ENCODE results near the gene CEP162.
"Not testable (repeated sequence)": the region's sequence is repeated elsewhere in the genome, so short reads cannot be mapped to it uniquely, and the experiment has no call there.

Gene CEP162

GRCh38 chr6:84260196-84260595 lies 32.8 kb upstream of the CEP162 start:
- H3K4me3 ChIP-seq (ENCODE audit: low read length): no peak overlapping the region
- no peak overlapping the region for H3K27ac ChIP-seq (ENCODE audit: low read length)
- H3K9ac ChIP-seq (ENCODE audit: low read depth, low read length): no peak overlapping the region
- no peaks in the 10 kb centered on the region for H3K36me3 ChIP-seq (ENCODE audit: insufficient read depth, low read depth, low read length)
- H3K4me1 ChIP-seq (ENCODE audit: insufficient read depth, low read length): peaks cover 3% of the 10 kb centered on the region
- no peaks in the 10 kb centered on the region for H3K27me3 ChIP-seq (ENCODE audit: insufficient read depth, low read length)
- no peaks in the 10 kb centered on the region for H3K9me3 ChIP-seq (ENCODE audit: insufficient read depth, low read depth, low read length)

GRCh38 chr6:84258866-84259265 lies 31.4 kb upstream of the CEP162 start:
- Histone ChIP-seq H3K4me1 (ENCODE audit: insufficient read depth, low read length) (peaks cover 3% of the 10 kb centered on the region), H3K27ac (ENCODE audit: low read length) (no peak overlapping the region), H3K36me3 (ENCODE audit: insufficient read depth, low read depth, low read length) (no peaks in the 10 kb centered on the region), H3K4me3 (ENCODE audit: low read length) (no peak overlapping the region), H3K9ac (ENCODE audit: low read depth, low read length) (no peak overlapping the region), H3K9me3 (ENCODE audit: insufficient read depth, low read depth, low read length) (no peaks in the 10 kb centered on the region), H3K27me3 (ENCODE audit: insufficient read depth, low read length) (no peaks in the 10 kb centered on the region)

- Histone ChIP-seq H3K4me1 (ENCODE audit: insufficient read depth, low read length) (no peaks in the 10 kb centered on the region; the same call in 1 of the 2 replicates), H3K9ac (ENCODE audit: low read depth, low read length) (no peak overlapping the region), H3K4me3 (ENCODE audit: low read length) (no peak overlapping the region)
Measured at GRCh38 chr6:84258268-84258667, 30.8 kb upstream of the CEP162 start.

GRCh38 chr6:84255641-84256040 lies 28.2 kb upstream of the CEP162 start:
- Histone ChIP-seq H3K9me3 (ENCODE audit: insufficient read depth, low read depth, low read length) (no peaks in the 10 kb centered on the region), H3K4me3 (ENCODE audit: low read length) (no peak overlapping the region), H3K27me3 (ENCODE audit: insufficient read depth, low read length) (no peaks in the 10 kb centered on the region), H3K9ac (ENCODE audit: low read depth, low read length) (no peak overlapping the region), H3K27ac (ENCODE audit: low read length) (no peak overlapping the region), H3K36me3 (ENCODE audit: insufficient read depth, low read depth, low read length) (no peaks in the 10 kb centered on the region), H3K4me1 (ENCODE audit: insufficient read depth, low read length) (no peaks in the 10 kb centered on the region; the same call in 1 of the 2 replicates)

More at GRCh38 chr6:84258268-84258667, 30.8 kb upstream of the CEP162 start:
- H3K36me3 ChIP-seq (ENCODE audit: insufficient read depth, low read depth, low read length): no peaks in the 10 kb centered on the region
- no peaks in the 10 kb centered on the region for H3K27me3 ChIP-seq (ENCODE audit: insufficient read depth, low read length)
- H3K9me3 ChIP-seq (ENCODE audit: insufficient read depth, low read depth, low read length): no peaks in the 10 kb centered on the region
- no peak overlapping the region for H3K27ac ChIP-seq (ENCODE audit: low read length)

- Histone ChIP-seq H3K36me3 (ENCODE audit: insufficient read depth, low read depth, low read length) (no peaks in the 10 kb centered on the region), H3K9ac (ENCODE audit: low read depth, low read length) (no peak overlapping the region), H3K9me3 (ENCODE audit: insufficient read depth, low read depth, low read length) (no peaks in the 10 kb centered on the region), H3K27ac (ENCODE audit: low read length) (no peak overlapping the region), H3K27me3 (ENCODE audit: insufficient read depth, low read length) (no peaks in the 10 kb centered on the region), H3K4me1 (ENCODE audit: insufficient read depth, low read length) (no peaks in the 10 kb centered on the region; the same call in 1 of the 2 replicates), H3K4me3 (ENCODE audit: low read length) (no peak overlapping the region)
Measured at GRCh38 chr6:84253380-84253779, 25.9 kb upstream of the CEP162 start.

GRCh38 chr6:84251891-84252539 lies 24.6 kb upstream of the CEP162 start:
- Histone ChIP-seq H3K36me3 (ENCODE audit: insufficient read depth, low read depth, low read length) (no peaks in the 10 kb centered on the region), H3K4me1 (ENCODE audit: insufficient read depth, low read length) (no peaks in the 10 kb centered on the region), H3K9me3 (ENCODE audit: insufficient read depth, low read depth, low read length) (no peaks in the 10 kb centered on the region), H3K9ac (ENCODE audit: low read depth, low read length) (no peak overlapping the region), H3K27ac (ENCODE audit: low read length) (no peak overlapping the region), H3K27me3 (ENCODE audit: insufficient read depth, low read length) (no peaks in the 10 kb centered on the region), H3K4me3 (ENCODE audit: low read length) (no peak overlapping the region)

GRCh38 chr6:84249724-84250123 lies 22.3 kb upstream of the CEP162 start:
- no peak overlapping the region for H3K9ac ChIP-seq (ENCODE audit: low read depth, low read length)
- H3K4me1 ChIP-seq (ENCODE audit: insufficient read depth, low read length): no peaks in the 10 kb centered on the region
- H3K27ac ChIP-seq (ENCODE audit: low read length): no peak overlapping the region
- no peaks in the 10 kb centered on the region for H3K36me3 ChIP-seq (ENCODE audit: insufficient read depth, low read depth, low read length)
- H3K4me3 ChIP-seq (ENCODE audit: low read length): no peak overlapping the region
- H3K9me3 ChIP-seq (ENCODE audit: insufficient read depth, low read depth, low read length): no peaks in the 10 kb centered on the region
- H3K27me3 ChIP-seq (ENCODE audit: insufficient read depth, low read length): no peaks in the 10 kb centered on the region

GRCh38 chr6:84244416-84245081 lies 17.1 kb upstream of the CEP162 start:
- not testable (repeated sequence) for H3K4me1 ChIP-seq (ENCODE audit: insufficient read depth, low read length); H3K36me3 ChIP-seq (ENCODE audit: insufficient read depth, low read depth, low read length); H3K27me3 ChIP-seq (ENCODE audit: insufficient read depth, low read length); H3K9me3 ChIP-seq (ENCODE audit: insufficient read depth, low read depth, low read length); H3K27ac ChIP-seq (ENCODE audit: low read length); H3K9ac ChIP-seq (ENCODE audit: low read depth, low read length); H3K4me3 ChIP-seq (ENCODE audit: low read length)

- Histone ChIP-seq H3K27me3 (ENCODE audit: insufficient read depth, low read length) (no peaks in the 10 kb centered on the region), H3K4me3 (ENCODE audit: low read length) (no peak overlapping the region), H3K9ac (ENCODE audit: low read depth, low read length) (no peak overlapping the region), H3K36me3 (ENCODE audit: insufficient read depth, low read depth, low read length) (no peaks in the 10 kb centered on the region), H3K27ac (ENCODE audit: low read length) (no peak overlapping the region), H3K4me1 (ENCODE audit: insufficient read depth, low read length) (no peaks in the 10 kb centered on the region), H3K9me3 (ENCODE audit: insufficient read depth, low read depth, low read length) (no peaks in the 10 kb centered on the region)
Measured at GRCh38 chr6:84243240-84243639, 15.8 kb upstream of the CEP162 start.

GRCh38 chr6:84242265-84242664 lies 14.8 kb upstream of the CEP162 start:
- Histone ChIP-seq H3K36me3 (ENCODE audit: insufficient read depth, low read depth, low read length) (no peaks in the 10 kb centered on the region), H3K4me3 (ENCODE audit: low read length) (no peak overlapping the region), H3K9ac (ENCODE audit: low read depth, low read length) (no peak overlapping the region), H3K4me1 (ENCODE audit: insufficient read depth, low read length) (no peaks in the 10 kb centered on the region), H3K27ac (ENCODE audit: low read length) (no peak overlapping the region), H3K9me3 (ENCODE audit: insufficient read depth, low read depth, low read length) (no peaks in the 10 kb centered on the region), H3K27me3 (ENCODE audit: insufficient read depth, low read length) (no peaks in the 10 kb centered on the region)

GRCh38 chr6:84228198-84228543 lies 728 bp upstream of the CEP162 start:
- Histone ChIP-seq H3K9ac (ENCODE audit: low read depth, low read length) (peak overlapping the region; percentile 78; the same call in 1 of the 2 replicates), H3K36me3 (ENCODE audit: insufficient read depth, low read depth, low read length) (0 out of 2 replicates have a peak, but pooled peaks cover 6% of the 10 kb centered on the region), H3K4me1 (ENCODE audit: insufficient read depth, low read length) (peaks cover 4% of the 10 kb centered on the region; the same call in 1 of the 2 replicates), H3K27me3 (ENCODE audit: insufficient read depth, low read length) (peaks cover 42% of the 10 kb centered on the region), H3K9me3 (ENCODE audit: insufficient read depth, low read depth, low read length) (no peaks in the 10 kb centered on the region), H3K27ac (ENCODE audit: low read length) (no peak overlapping the region), H3K4me3 (ENCODE audit: low read length) (peak overlapping the region; percentile 96)

GRCh38 chr6:84227044-84227433 lies 404 bp downstream of the CEP162 start:
- no peak overlapping the region for H3K27ac ChIP-seq (ENCODE audit: low read length)
- H3K4me3 ChIP-seq (ENCODE audit: low read length): peak overlapping the region; percentile 96

More at GRCh38 chr6:84227044-84227433, 404 bp downstream of the CEP162 start:
- no peaks in the 10 kb centered on the region for H3K9me3 ChIP-seq (ENCODE audit: insufficient read depth, low read depth, low read length)
- H3K4me1 ChIP-seq (ENCODE audit: insufficient read depth, low read length): peaks cover 4% of the 10 kb centered on the region; the same call in 1 of the 2 replicates
- H3K9ac ChIP-seq (ENCODE audit: low read depth, low read length): peak overlapping the region; percentile 78
- H3K36me3 ChIP-seq (ENCODE audit: insufficient read depth, low read depth, low read length): 0 out of 2 replicates have a peak, but pooled peaks cover 6% of the 10 kb centered on the region
- H3K27me3 ChIP-seq (ENCODE audit: insufficient read depth, low read length): peaks cover 34% of the 10 kb centered on the region
